DOHH2 (cell line): ENCODE results near the gene APH1B.

Experiments used
- EZH2phosphoT487 ChIP-seq: fragments of 200-600 bp; sonication (generic); IDR thresholded peaks from 2 replicates; pipeline ENCODE4 v1.6.1; 2017; ENCODE audit warnings: borderline replicate concordance, mild to moderate bottlenecking, antibody characterized with exemption, low read length, moderate library complexity, mixed read lengths
- TF ChIP-seq, protein P1 (sequence below): fragments of 200-600 bp; sonication (generic); IDR thresholded peaks from one replicate; pipeline ENCODE4 v1.5.1; 2014; ENCODE audit warnings: antibody characterized with exemption, mild to moderate bottlenecking, low read depth, low read length; ENCODE audit not compliant: poor library complexity, severe bottlenecking

DNA sequence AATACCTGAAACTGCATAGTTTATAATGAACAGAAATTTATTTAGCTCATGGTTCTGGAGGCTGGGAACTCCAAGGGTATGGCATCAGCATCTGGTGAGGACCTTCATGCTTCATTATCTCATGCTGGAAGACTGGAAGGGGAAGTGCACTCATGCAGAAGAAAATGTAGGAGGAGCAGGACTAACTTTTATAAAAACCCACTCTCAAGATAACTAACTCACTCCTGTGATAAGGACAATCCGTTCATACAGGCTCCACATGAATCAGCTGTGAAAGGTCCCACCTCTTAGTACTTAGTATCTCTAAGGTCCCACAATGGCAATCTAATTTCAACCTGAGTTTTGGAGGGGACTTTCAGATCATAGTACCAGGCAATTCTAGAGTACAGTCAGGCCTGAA, 33.6 kb upstream of the APH1B start:
- TF ChIP-seq, protein P1, sequence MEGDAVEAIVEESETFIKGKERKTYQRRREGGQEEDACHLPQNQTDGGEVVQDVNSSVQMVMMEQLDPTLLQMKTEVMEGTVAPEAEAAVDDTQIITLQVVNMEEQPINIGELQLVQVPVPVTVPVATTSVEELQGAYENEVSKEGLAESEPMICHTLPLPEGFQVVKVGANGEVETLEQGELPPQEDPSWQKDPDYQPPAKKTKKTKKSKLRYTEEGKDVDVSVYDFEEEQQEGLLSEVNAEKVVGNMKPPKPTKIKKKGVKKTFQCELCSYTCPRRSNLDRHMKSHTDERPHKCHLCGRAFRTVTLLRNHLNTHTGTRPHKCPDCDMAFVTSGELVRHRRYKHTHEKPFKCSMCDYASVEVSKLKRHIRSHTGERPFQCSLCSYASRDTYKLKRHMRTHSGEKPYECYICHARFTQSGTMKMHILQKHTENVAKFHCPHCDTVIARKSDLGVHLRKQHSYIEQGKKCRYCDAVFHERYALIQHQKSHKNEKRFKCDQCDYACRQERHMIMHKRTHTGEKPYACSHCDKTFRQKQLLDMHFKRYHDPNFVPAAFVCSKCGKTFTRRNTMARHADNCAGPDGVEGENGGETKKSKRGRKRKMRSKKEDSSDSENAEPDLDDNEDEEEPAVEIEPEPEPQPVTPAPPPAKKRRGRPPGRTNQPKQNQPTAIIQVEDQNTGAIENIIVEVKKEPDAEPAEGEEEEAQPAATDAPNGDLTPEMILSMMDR, result no peak
- no peak for TF ChIP-seq EZH2phosphoT487
